OCI-LY3 (cell line): ENCODE results near the gene EIF2A.

Source experiments
- CTCF ChIP-seq: fragments of 200-600, 300-600 bp; sonication (generic); IDR thresholded peaks from 2 replicates; pipeline ENCODE4 v1.5.1; 2014; ENCODE audit warnings: antibody characterized with exemption, low read length, low read depth
- EZH2phosphoT487 ChIP-seq: fragments of 200-600 bp; shearing (Covaris generic); IDR thresholded peaks from 2 replicates; pipeline ENCODE4 v1.6.1; 2018; ENCODE audit warnings: antibody characterized with exemption, mixed run types, low read depth

GRCh38 chr3:150589759-150590158 lies 43.2 kb downstream of the EIF2A start:
- TF ChIP-seq CTCF: no peak
- TF ChIP-seq EZH2phosphoT487: no peak
